Measurements from ENCODE around the gene DES.

The DES gene

DNA sequence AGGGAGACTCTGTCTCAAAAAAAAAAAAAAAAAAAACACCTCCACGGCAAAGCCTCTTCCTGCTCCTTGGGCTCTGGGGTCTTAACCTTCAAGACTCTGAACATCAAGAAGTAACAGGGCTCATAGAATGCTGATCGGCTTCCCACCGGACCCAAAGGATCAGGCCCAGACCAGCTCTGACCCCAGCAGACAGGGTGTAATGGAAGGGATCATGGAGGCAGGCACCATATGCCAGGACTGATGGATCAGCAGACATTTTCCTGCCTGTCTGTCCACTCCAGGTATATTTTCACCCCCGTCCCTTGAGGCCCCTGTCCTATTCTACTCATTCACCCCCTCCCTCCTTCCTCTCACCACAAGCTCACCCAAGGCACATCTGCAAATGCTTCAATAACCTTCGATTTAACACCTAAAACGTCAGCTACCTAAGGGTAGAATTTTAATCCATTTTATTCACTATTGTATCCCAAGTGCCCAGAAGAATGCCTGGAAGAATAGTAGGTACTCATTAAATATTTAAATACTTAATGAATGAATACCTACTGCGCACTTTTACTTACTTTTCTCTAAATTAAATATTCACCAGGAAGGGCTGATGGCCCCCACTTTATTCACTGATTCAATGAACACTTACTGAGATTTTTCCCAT, 11.9 kb downstream of the DES start:
- DNase-seq (ENCODE audit: low spot score): no peak
- TF ChIP-seq, protein P1, sequence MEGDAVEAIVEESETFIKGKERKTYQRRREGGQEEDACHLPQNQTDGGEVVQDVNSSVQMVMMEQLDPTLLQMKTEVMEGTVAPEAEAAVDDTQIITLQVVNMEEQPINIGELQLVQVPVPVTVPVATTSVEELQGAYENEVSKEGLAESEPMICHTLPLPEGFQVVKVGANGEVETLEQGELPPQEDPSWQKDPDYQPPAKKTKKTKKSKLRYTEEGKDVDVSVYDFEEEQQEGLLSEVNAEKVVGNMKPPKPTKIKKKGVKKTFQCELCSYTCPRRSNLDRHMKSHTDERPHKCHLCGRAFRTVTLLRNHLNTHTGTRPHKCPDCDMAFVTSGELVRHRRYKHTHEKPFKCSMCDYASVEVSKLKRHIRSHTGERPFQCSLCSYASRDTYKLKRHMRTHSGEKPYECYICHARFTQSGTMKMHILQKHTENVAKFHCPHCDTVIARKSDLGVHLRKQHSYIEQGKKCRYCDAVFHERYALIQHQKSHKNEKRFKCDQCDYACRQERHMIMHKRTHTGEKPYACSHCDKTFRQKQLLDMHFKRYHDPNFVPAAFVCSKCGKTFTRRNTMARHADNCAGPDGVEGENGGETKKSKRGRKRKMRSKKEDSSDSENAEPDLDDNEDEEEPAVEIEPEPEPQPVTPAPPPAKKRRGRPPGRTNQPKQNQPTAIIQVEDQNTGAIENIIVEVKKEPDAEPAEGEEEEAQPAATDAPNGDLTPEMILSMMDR (IDR thresholded peaks at IDR 0.05; ENCODE audit: extremely low read depth, insufficient read depth, missing control alignments): no peak
- in situ Hi-C loops (cut with MboI; ENCODE audit: low pct_unique_long_range_greater_than_20kb, low sequenced_read_pairs, unreplicated experiment): no loop called here

DNA sequence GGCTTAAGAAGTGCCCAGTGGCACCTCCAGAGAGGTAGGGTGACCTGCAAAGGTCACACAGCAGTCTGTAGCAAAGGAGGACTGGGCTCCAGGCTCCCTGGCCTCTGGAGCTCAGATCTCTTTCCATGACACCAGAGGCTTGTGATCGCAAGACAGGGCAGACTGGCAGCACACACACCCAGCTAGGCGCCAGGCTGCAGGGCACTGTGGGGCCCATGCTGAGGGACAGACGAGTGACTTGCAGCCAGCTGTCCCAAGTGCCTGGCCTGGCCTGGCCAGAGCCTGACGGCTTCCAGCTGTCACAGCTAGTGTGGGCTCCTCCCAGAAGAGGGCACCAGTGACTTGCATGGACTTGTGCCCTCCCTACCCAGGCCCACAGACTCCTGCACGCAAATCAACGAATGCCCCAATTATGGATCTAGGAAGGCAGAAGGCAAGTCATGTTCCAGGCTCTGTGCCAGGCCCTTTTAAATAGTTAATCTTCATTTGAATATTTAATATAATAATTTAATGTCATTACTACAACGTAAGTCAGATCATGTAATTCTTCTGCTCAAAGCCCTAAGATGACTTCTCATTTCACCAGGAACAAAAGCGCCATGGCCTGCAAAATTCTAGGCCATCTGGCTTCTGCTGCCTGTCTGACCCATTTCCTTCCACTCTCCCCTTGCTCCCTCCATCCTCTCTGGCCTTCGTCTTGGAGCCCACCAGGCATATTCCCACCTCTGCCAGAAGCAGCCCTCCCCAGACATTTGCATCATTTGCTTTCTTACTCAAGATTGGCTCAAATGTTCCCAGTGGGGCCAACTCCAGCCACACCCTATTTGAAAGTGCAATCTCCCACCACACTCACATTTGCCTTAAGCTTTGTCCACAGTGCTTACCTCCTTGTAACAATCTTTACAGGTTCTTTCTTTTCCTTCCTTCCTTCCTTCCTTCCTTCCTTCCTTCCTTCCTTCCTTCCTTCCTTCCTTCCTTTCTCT, 12.7 kb downstream of the DES start:
- in situ Hi-C loops (cut with MboI; ENCODE audit: low pct_unique_long_range_greater_than_20kb, low sequenced_read_pairs, unreplicated experiment): no loop called here
- no peak for DNase-seq (ENCODE audit: low spot score)
- TF ChIP-seq, protein P1 (IDR thresholded peaks at IDR 0.05; ENCODE audit: extremely low read depth, insufficient read depth, missing control alignments): peak; percentile 22

DNA sequence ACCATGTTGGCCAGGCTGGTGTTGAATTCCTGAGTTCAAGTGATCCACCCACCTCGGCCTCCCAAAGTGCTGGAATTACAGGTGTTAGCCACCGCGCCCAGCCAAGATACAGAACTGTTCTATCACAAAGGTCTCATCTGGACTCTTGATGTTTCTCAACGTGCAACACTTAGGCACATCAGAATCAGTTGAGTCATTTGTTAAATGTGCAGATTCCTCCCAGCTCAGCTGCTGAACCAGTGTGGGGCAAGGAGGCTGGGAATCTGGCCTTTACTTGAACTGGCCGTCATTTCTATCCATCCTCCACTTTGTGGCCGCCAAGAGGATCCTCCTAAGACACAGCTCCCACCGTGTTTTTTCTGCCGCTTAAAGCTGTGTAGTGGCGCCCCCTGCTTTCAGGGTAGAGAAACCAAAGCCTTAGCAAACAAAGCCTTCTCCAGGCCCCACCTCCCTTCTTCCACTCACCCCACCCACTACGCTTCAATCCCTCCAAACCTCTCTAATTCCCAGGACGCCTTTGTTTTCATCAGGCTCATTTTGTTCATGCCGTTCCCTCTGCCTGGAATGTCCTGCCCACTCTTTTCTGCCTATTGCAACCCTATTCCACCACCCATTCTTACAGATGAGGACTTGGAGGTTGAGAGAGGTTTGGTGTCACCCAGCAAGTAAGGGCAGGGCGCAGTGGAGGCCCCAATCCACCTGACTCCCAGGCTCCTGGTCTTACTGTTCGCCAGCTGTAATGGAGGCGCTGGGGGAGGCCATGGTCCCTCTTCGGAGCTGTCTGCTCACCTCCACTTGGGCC, 15.7 kb downstream of the DES start:
- in situ Hi-C loops (cut with MboI; ENCODE audit: low pct_unique_long_range_greater_than_20kb, low sequenced_read_pairs, unreplicated experiment): no loop called here
- no peak for DNase-seq (ENCODE audit: low spot score)

DNA sequence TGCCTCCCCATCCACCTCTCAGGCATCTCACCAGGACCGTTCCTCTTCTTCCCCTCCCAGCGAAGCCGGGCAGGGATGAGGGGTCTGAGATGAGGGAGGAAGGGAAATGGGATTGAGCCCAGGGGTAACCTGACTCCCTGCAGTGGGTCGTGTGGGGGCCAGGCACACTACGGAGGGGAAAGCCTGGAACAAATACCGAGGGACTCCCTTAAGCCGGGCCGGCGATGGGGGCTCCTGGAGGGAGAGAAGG, 16.2 kb downstream of the DES start:
- in situ Hi-C loops (cut with MboI; ENCODE audit: low pct_unique_long_range_greater_than_20kb, low sequenced_read_pairs, unreplicated experiment): no loop called here
- no peak for DNase-seq (ENCODE audit: low spot score)
- TF ChIP-seq, protein P1 (IDR thresholded peaks at IDR 0.05; ENCODE audit: extremely low read depth, insufficient read depth, missing control alignments): no peak

More for the DNA sequence above, 15.7 kb downstream of the DES start:
- TF ChIP-seq, protein P1 (IDR thresholded peaks at IDR 0.05; ENCODE audit: extremely low read depth, insufficient read depth, missing control alignments): peak; percentile 28

DNA sequence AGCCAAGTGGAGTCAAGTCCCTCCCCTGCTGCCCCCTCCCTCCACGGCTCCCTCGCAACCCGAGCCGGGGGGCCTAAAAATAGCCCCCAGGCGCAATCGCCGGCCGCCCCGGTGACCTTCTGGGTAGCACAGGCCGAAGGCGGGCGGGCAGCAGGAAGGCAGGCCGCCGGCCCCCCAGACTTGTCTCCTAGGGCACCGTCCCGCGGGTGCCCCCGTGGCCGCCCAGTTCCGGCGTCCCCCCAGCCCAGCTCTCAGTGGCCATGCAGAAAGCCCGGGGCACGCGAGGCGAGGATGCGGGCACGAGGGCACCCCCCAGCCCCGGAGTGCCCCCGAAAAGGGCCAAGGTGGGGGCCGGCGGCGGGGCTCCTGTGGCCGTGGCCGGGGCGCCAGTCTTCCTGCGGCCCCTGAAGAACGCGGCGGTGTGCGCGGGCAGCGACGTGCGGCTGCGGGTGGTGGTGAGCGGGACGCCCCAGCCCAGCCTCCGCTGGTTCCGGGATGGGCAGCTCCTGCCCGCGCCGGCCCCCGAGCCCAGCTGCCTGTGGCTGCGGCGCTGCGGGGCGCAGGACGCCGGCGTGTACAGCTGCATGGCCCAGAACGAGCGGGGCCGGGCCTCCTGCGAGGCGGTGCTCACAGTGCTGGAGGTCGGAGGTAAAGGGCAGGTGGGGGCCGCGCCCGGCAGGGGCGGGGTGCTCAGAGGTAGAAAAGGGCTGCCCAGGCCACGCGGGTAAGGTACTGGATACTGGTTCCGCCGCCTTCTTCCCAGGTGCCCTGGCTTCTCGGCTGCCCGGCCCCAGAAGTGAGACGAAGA, 16.7 kb downstream of the DES start, which contains the start of gene SPEG:
TSS of gene SPEG (plus strand) at position 126 of the 808 bp plus-strand sequence. CDS start at position 261, 135 bp downstream.
- in situ Hi-C loops (cut with MboI; ENCODE audit: low pct_unique_long_range_greater_than_20kb, low sequenced_read_pairs, unreplicated experiment): no loop called here
- no peak for DNase-seq (ENCODE audit: low spot score)
- TF ChIP-seq, protein P1 (IDR thresholded peaks at IDR 0.05; ENCODE audit: extremely low read depth, insufficient read depth, missing control alignments): no peak
